Liver (tissue), 9 donors: ENCODE measurements around the gene PNPLA6. TPM values are rescaled to one million over a fixed set of nuclear protein-coding genes. Genes with fewer than 3 reads are reported as not detected.
A peak's percentile ranks its signal among the peaks of the same experiment; 100 is the strongest.

Experiments
- DNase-seq: peaks from one replicate; pipeline ENCODE4 v3.0.0-alpha.2; 2017; ENCODE audit warnings: low spot score
- H3K27ac ChIP-seq, 2 donors: one replicate each; pipeline ENCODE4 v1.7.0; 2013; ENCODE audit warnings: inconsistent platforms in 2 of 2, low read length in 2 of 2, control low read depth in 1 of 2, low read depth in 1 of 2, mild to moderate bottlenecking in 1 of 2
- H3K27me3 ChIP-seq, 4 donors: one replicate each; pipeline versions ENCODE4 v1.6.1 to v1.7.0; 2013; ENCODE audit warnings: low read length in 3 of 4, inconsistent platforms in 1 of 4, mild to moderate bottlenecking in 1 of 4, moderate library complexity in 1 of 4; ENCODE audit not compliant: control insufficient read depth in 4 of 4, insufficient read depth in 4 of 4
- H3K36me3 ChIP-seq, 4 donors: one replicate each; pipeline versions ENCODE4 v1.6.1 to v1.7.0; 2013; ENCODE audit warnings: low read length in 3 of 4, mild to moderate bottlenecking in 3 of 4, low read depth in 1 of 4, moderate library complexity in 1 of 4; ENCODE audit not compliant: control insufficient read depth in 4 of 4, insufficient read depth in 3 of 4
- H3K4me1 ChIP-seq, 4 donors: one replicate each; pipeline versions ENCODE4 v1.6.1 to v1.7.0; 2013; ENCODE audit warnings: low read length in 3 of 4, mild to moderate bottlenecking in 3 of 4, moderate library complexity in 1 of 4; ENCODE audit not compliant: control insufficient read depth in 4 of 4, insufficient read depth in 4 of 4
- H3K4me3 ChIP-seq, 3 donors: one replicate each; pipeline versions ENCODE4 v1.6.1 to v1.7.0; 2013; ENCODE audit warnings: low read length in 3 of 3, control low read depth in 1 of 3, low read depth in 1 of 3, mild to moderate bottlenecking in 1 of 3
- H3K9ac ChIP-seq, 2 donors: one replicate each; pipeline ENCODE4 v1.7.0; 2013; ENCODE audit warnings: low read length in 2 of 2, mild to moderate bottlenecking in 2 of 2, moderate library complexity in 2 of 2, control low read depth in 1 of 2, low read depth in 1 of 2
- H3K9me3 ChIP-seq, 4 donors: one replicate each; pipeline versions ENCODE4 v1.6.1 to v1.7.0; 2013; ENCODE audit warnings: low read length in 3 of 4; ENCODE audit not compliant: control insufficient read depth in 4 of 4
- ATF3 ChIP-seq: IDR thresholded peaks from 2 replicates; pipeline ENCODE4 v1.6.1; 2016; ENCODE audit warnings: antibody characterized with exemption
- FOXA2 ChIP-seq: IDR thresholded peaks from 2 replicates; pipeline ENCODE4 v1.6.1; 2016; ENCODE audit warnings: antibody characterized with exemption
- GABPA ChIP-seq, 2 donors: IDR thresholded peaks in 1 of 2; conservative IDR thresholded peaks in 1 of 2; 2 replicates each; pipeline ENCODE4 v1.6.1; 2016; ENCODE audit warnings: antibody characterized with exemption in 2 of 2, mild to moderate bottlenecking in 1 of 2, moderate library complexity in 1 of 2
- HNF4A ChIP-seq, 2 donors: conservative IDR thresholded peaks; 2 replicates each; pipeline ENCODE4 v1.6.1; 2016; ENCODE audit warnings: antibody characterized with exemption in 2 of 2, mild to moderate bottlenecking in 2 of 2
- JUND ChIP-seq, 2 donors: IDR thresholded peaks; 2 replicates each; pipeline ENCODE4 v1.6.1; 2016; ENCODE audit warnings: antibody characterized with exemption in 2 of 2
- NR2F2 ChIP-seq: IDR thresholded peaks from 2 replicates; pipeline ENCODE4 v1.6.1; 2016; ENCODE audit warnings: antibody characterized with exemption
- RAD21 ChIP-seq, 2 donors: IDR thresholded peaks; 2 replicates each; pipeline ENCODE4 v1.6.1; 2016; ENCODE audit warnings: antibody characterized with exemption in 2 of 2, mild to moderate bottlenecking in 2 of 2
- REST ChIP-seq: IDR thresholded peaks from 2 replicates; pipeline ENCODE4 v1.6.1; 2016; ENCODE audit warnings: antibody characterized with exemption, mild to moderate bottlenecking
- RXRA ChIP-seq, 2 donors: IDR thresholded peaks; 2 replicates each; pipeline ENCODE4 v1.6.1; 2017 to 2018; ENCODE audit warnings: antibody characterized with exemption in 2 of 2, mild to moderate bottlenecking in 1 of 2
- SP1 ChIP-seq: IDR thresholded peaks from 2 replicates; pipeline ENCODE4 v1.6.1; 2018; ENCODE audit warnings: antibody characterized with exemption, mild to moderate bottlenecking
- TAF1 ChIP-seq: conservative IDR thresholded peaks from 2 replicates; pipeline ENCODE4 v1.6.1; 2016; ENCODE audit warnings: antibody characterized with exemption, mild to moderate bottlenecking
- YY1 ChIP-seq: IDR thresholded peaks from 2 replicates; pipeline ENCODE4 v1.6.1; 2016; ENCODE audit warnings: antibody characterized with exemption, mild to moderate bottlenecking
- ZBTB33 ChIP-seq: IDR thresholded peaks from 2 replicates; pipeline ENCODE4 v1.6.1; 2016; ENCODE audit warnings: antibody characterized with exemption
- WGBS: extraction: QIAGEN DNeasy Blood & Tissue Kit; methylation state at CpG from one replicate; pipeline ENCODE4 v1.1.7; 2013; 5-methylcytosine and 5-hydroxymethylcytosine counted together
- polyA plus RNA-seq, 2 donors: library from polyadenylated mRNA; stranded (reverse) in 1 of 2; unstranded in 1 of 2; fragments of 200-250 nt in 1 of 2; fragments of >200 nt in 1 of 2; fragmentation: Nextera tagmentation in 1 of 2; extraction: Ambion mirVana in 1 of 2; gene quantifications; one replicate each; pipeline versions ENCODE4 v1.2.1 to v1.2.3, GENCODE V29; 2013 to 2015
- total RNA-seq, 2 donors: library from RNA; depleted of rRNA; stranded (reverse); fragments of >200 nt; gene quantifications; one replicate each; pipeline ENCODE4 v1.2.3, GENCODE V29; 2014
- TF ChIP-seq, protein P1 (sequence below): fragments of 150-350 bp; IDR thresholded peaks from 2 replicates; pipeline ENCODE4 v1.5.1; 2017; ENCODE audit warnings: improper control_type of control experiment, low read depth, low read length; ENCODE audit not compliant: missing input control
- TF ChIP-seq, protein P2 (sequence below): IDR thresholded peaks from 2 replicates; pipeline ENCODE4 v1.6.1; 2016; ENCODE audit warnings: antibody characterized with exemption
- donor health status: healthy.
- donor health status: healthy.
- donor health status: healthy.
- donor health status: healthy.
- donor health status: healthy.

The PNPLA6 gene
- total and polyA plus RNA-seq, 4 donors, result 20.9 to 68.4 (median 28.0) TPM

DNA sequence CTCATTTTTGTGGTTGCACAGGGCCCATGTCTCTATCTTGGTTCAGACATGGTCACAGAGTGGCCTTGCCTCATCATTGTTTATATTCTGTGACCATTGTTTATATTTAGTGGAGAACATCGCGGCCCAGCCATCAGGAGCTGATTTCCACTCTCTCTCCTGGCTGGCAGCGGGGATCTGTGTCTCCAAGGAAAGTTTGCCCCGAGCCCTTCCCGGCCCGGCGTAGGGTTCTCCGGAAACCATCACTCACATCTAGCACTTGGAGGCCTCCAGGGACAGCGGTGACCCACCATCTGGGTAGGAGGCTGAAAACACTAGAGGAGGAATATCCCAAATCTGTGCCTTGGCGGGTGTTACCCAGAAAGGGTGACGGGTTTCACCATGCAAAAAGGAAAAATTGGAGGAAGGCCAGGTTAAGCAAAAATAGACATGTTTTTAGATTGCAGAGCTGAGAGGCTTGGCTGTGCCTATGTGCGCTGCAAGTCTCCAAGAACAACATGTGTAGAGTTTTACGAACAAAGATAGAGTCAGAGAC lies 20.3 kb upstream of the PNPLA6 start:
- Histone ChIP-seq H3K36me3 (peaks cover 0 to 3% (median 0%) of the 10 kb centered on the region in 4 donors), H3K27me3 (no peaks in the 10 kb centered on the region), H3K9me3 (no peaks in the 10 kb centered on the region), H3K4me1 (peaks cover 4 to 22% (median 15%) of the 10 kb centered on the region in 4 donors), H3K4me3 (no peak overlapping the region), H3K9ac (no peak overlapping the region), H3K27ac (peak overlapping the region; percentile 25 to 63)
- DNase-seq, result no peak
- WGBS, result 79% methylated on average over 13 of the region's 13 CpGs
- TF ChIP-seq RXRA (IDR thresholded peaks at IDR 0.05), result no peak
- TF ChIP-seq NR2F2, result peak; percentile 47
- peak; percentile 27 for TF ChIP-seq SP1
- TF ChIP-seq ZBTB33, result no peak

- Histone ChIP-seq H3K27ac (peak within 1 kb of the TSS; percentile 60 to 63), H3K9ac (peak within 1 kb of the TSS; percentile 78 to 83), H3K36me3 (peaks cover 0 to 3% (median 0%) of the 10 kb centered on the region in 4 donors), H3K4me1 (peaks cover 5 to 27% (median 19%) of the 10 kb centered on the region in 4 donors), H3K9me3 (no peaks in the 10 kb centered on the region), H3K4me3 (peak within 1 kb of the TSS; percentile 54 to 73 (median 62)), H3K27me3 (no peaks in the 10 kb centered on the region)
- peak; percentile 56 for DNase-seq
- 2% methylated on average over 33 of the region's 33 CpGs for WGBS
- TF ChIP-seq, protein P1, sequence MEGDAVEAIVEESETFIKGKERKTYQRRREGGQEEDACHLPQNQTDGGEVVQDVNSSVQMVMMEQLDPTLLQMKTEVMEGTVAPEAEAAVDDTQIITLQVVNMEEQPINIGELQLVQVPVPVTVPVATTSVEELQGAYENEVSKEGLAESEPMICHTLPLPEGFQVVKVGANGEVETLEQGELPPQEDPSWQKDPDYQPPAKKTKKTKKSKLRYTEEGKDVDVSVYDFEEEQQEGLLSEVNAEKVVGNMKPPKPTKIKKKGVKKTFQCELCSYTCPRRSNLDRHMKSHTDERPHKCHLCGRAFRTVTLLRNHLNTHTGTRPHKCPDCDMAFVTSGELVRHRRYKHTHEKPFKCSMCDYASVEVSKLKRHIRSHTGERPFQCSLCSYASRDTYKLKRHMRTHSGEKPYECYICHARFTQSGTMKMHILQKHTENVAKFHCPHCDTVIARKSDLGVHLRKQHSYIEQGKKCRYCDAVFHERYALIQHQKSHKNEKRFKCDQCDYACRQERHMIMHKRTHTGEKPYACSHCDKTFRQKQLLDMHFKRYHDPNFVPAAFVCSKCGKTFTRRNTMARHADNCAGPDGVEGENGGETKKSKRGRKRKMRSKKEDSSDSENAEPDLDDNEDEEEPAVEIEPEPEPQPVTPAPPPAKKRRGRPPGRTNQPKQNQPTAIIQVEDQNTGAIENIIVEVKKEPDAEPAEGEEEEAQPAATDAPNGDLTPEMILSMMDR, result no peak
- no peak for TF ChIP-seq FOXA2
- no peak for TF ChIP-seq RXRA (IDR thresholded peaks at IDR 0.05)
- no peak for TF ChIP-seq HNF4A (conservative IDR thresholded peaks at IDR 0.05)
- no peak for TF ChIP-seq GABPA (IDR thresholded peaks at IDR 0.05 in 1 of 2, conservative IDR thresholded peaks at IDR 0.05 in 1 of 2)
- TF ChIP-seq, protein P2, sequence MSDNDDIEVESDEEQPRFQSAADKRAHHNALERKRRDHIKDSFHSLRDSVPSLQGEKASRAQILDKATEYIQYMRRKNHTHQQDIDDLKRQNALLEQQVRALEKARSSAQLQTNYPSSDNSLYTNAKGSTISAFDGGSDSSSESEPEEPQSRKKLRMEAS, result no peak
- no peak for TF ChIP-seq RAD21 (IDR thresholded peaks at IDR 0.05)
- no peak for TF ChIP-seq NR2F2
- no peak for TF ChIP-seq ZBTB33
- no peak for TF ChIP-seq ATF3
- TF ChIP-seq TAF1, result no peak
- no peak for TF ChIP-seq YY1
- TF ChIP-seq JUND (IDR thresholded peaks at IDR 0.05), result no peak
- TF ChIP-seq REST, result no peak
Measured at GRCh38 chr19:7515645-7516151, 19.8 kb upstream of the PNPLA6 start, which contains the start of gene ZNF358. TSS of gene ZNF358 (plus strand) at chr19:7516103. CDS start at chr19:7519243, 3,140 bp downstream.
